Embryonic facial prominence (tissue), 1 donor: Measurements from ENCODE around the gene IFIT3.
A peak's percentile ranks its signal among the peaks of the same experiment; 100 is the strongest.
"Not testable (repeated sequence)": the region's sequence is repeated elsewhere in the genome, so short reads cannot be mapped to it uniquely, and the experiment has no call there.

ENCODE experiments used
- DNase-seq: peaks from one replicate; pipeline ENCODE4 v3.0.0-alpha.2; 2016; ENCODE audit errors: extremely low spot score

Gene IFIT3

DNA sequence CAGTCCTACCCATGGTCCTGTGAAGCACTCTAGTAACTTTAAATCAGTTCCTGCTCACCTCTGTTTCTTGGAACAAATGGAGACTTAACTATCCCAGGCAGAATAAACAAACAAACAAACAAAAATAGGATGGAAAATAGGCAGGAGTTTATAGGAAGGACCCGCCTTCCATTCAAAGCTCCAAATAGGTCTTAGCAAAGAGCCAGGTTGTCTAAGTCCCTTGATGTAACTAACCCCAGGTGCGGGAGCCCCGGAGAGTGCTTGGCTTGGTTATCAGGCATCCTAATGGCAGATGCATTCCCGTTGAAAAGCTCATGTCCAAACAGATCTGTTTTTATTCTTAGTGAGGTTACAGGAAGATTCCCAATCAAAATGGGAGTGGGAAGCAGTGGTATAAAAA is 23.8 kb upstream of the IFIT3 start:
- no peak for DNase-seq

DNA sequence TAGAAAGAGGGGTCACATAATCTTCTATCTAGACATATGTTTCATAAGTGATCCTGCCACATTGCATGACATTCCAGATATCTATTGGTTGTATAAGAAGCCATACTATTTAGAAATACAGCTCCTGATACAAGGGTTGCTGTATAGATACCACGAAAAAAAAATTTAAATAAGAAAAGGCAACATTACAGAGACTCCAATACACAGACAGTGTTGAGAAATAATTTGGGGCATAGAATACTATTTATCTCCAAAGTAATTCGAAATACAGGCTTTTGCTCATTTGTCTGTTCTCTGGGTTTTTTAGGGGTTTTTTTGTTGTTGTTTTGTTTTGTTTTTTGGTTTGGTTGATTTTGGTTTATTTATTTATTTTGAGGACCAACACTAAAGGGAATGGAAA is 23.4 kb upstream of the IFIT3 start:
- no peak for DNase-seq

GRCh38 chr10:89304925-89305324 is 22.9 kb upstream of the IFIT3 start:
- DNase-seq, result no peak

GRCh38 chr10:89305766-89306433 is 21.9 kb upstream of the IFIT3 start:
- DNase-seq, result no peak

GRCh38 chr10:89306434-89307268 is 21.1 kb upstream of the IFIT3 start:
- no peak for DNase-seq

- no peak for DNase-seq
Measured at GRCh38 chr10:89307269-89307577, 20.6 kb upstream of the IFIT3 start.

DNA sequence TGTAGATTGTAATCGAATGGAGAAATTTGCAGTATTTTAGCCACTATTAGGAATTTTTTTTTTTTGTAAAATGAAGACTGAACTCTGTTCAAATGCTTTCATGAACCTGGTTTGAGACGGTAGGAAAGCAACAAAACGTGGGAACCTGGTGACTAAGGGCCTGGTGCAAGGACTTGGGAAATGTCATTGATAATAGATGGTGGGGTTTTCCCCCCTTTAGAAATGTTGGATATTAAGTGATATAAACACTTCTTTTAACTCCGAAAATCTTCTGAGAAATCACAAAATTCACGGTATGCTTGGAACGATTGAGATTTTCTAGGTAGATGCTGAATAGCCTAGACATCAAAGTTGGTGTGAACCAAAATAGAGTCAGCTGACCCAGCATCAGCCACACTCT is 19.5 kb upstream of the IFIT3 start:
- no peak for DNase-seq

- DNase-seq, result no peak
Measured at GRCh38 chr10:89308736-89309135, 19.1 kb upstream of the IFIT3 start.

DNA sequence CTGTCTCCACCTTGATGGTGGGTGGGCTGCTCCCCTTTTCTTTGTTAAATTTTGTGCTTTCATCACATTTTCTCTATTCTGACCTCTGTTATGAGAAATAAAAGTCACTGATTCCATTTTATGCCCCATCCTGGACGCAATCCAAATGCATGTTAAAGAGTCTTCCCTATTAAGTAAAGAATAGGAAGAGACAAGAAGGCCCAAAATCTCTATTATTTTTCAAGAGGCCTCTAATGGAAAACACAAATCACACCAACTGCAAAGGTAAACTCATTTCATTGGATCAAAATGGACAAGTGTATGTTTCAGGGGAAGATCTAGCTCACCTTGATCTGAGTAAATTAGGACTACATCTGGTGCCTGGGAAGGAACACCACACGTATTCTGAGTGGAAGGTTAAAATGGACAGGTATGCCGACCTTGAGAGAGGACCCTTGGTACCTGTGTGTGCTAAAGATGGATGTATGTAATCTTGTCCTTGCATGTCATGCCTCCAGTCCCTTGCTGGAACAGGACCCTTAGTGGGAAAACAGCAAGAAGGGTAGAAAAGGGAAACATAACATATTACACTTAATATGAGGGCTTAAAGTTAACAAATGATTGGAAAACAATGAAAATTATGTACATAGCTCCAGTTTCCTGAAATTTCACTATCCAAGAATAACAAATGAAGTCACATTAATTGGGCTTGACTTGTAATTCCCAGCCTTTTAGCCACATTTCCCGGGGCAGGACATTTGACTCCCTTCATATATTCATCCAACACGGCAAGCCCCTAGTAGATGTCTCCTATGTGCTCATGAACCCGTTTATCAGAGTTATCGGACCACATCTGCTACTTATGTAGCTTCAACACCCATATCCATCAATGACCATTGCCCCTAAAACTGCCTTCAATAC is 18.4 kb upstream of the IFIT3 start:
- DNase-seq, result no peak

DNA sequence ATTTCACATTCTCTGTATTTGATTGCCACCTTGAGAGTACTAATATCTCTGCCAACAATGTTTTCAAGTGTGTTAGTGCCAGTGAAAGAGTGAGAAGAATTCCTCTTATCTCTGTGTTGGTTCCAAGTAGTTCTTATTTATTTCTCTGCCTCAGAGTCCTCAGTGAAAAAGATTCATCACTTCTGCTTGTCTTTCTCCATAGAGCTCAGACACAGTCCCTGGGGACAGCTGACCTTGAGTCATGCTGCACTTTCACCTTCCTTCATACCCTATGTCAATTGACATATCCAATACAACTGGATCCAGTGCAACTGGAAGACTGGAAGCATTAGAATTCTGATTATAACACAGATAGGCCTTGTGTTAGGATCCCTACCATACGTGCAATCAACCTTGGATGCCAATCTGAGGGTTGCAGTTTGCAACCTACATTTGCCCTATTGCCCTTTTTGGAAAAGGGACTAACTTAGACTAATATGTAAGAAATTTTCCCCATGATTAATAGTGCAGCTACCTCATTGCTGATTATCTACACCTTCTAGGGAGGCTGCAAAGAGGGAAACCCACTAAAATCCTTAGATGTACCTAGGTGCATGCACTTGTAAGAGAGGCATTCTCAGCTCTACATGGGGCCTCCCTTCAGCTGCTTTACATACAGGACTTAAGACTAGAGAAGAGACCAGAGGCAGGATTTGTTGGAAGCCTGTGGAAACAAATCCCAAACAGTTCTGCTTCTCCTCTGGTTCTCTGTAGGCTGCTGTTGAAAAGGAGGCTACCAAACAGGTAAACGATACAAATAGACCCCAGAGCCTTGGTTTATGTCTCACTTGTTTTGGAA is 17.5 kb upstream of the IFIT3 start:
- no peak for DNase-seq

- no peak for DNase-seq
Measured at GRCh38 chr10:89312973-89313372, 14.8 kb upstream of the IFIT3 start.

- DNase-seq, result no peak
Measured at GRCh38 chr10:89314676-89315075, 13.1 kb upstream of the IFIT3 start.

GRCh38 chr10:89318047-89318446 is 9.8 kb upstream of the IFIT3 start:
- DNase-seq, result not testable (repeated sequence)

DNA sequence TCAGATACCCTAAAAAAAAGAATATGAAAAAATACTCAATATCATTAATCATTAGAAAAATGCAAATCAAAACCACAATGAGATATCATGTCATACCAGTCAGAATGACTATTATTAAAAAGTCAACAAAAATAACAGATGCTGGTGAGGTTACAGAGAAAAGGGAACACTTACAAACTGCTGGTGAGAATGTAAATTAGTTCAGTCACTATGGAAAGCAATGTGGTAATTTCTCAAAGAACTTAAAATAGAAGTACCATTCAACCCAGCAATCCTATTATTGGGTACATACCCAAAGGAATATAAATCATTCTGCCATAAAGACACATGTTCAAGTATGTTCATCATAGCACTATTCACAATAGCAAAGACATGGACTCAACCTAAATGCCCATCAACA is 2.7 kb upstream of the IFIT3 start:
- not testable (repeated sequence) for DNase-seq

GRCh38 chr10:89325856-89326255 is 1.9 kb upstream of the IFIT3 start:
- not testable (repeated sequence) for DNase-seq

GRCh38 chr10:89329151-89329550 is 1.4 kb downstream of the IFIT3 start:
- DNase-seq, result no peak

- not testable (repeated sequence) for DNase-seq
Measured at GRCh38 chr10:89330014-89330413, 2.2 kb downstream of the IFIT3 start.

DNA sequence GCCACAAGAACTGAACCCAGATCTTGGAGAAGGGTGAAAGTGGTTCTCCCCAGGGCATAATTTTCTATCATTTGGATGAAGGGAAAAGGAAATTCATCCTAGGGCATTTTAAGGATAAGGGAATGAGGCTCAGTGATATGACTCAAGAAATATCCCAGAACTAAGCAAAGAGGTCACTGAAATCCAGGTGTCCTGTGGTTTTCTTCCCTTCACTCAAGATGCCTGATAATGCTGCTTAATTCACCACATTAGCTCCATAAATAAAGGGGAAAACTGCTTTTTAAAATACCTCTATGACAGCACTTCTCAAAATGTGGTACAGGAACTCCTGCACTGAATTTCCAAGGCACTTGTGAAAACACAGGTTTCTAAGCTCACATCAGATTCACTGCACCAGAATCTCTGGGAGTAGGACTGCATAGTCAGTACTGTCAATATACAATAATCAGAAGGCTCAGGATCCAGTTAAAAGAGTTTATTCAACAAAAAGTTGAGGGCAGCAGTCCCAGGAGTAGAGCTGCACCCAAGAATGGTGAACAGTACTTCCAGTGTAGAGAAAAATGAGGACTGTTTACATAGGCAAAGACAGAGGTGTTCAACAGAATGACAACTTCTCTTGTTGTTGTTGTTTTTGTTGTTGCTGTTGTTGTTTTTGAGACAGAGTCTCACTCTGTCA is 2.9 kb downstream of the IFIT3 start:
- no peak for DNase-seq

DNA sequence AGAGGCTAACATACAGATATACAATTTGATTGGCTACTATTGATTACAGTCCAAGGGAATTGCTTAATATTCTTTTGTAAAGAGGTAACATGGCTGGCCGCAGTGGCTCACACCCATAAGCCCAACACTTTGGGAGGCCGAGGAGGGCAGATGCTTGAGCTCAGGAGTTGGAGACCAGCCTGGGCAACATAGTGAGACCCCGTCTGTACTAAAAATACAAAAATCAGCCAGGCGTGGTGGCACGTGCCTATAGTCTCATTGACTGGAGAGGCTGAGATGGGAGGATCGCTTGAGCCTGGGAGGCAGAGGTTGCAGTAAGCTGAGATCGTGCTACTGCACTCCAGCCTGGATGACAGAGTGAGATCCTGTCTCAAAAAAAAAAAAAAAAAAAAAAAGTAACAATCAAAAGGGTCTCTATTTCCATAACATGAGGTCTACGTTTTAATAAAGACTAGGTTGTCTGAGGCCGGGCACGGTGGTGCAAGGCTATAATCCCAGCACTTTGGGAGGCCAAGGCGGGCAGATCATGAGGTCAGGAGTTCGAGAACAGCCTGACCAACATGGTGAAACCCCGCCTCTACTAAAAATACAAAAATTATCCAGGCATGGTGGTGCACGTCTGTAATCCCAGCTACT is 3.8 kb downstream of the IFIT3 start:
- DNase-seq, result not testable (repeated sequence)

DNA sequence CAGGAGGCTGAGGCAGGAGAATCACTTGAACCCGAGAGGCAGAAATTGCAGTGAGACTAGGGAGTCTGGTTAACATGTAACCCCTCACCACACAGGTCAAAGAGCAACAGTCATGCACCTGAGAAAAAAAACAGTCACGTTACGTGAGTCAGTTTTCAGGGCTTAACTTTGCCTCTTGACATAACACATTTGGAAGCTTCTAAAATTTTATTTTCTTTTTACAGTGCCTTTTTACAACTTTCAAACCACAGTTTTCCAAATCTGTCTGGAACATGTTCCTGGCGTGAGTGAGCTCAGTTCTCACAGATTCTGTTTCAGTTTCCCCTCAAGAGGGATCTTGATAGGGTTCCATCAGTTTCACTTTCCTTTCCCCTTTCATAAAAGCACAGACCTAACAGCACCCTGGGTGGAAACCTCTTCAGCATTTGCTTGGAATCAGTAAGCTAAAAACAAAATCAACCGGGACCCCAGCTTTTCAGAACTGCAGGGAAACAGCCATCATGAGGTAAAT is 4.4 kb downstream of the IFIT3 start:
- DNase-seq, result peak; percentile 46
